Ishikawa (cell line): Measurements from ENCODE around the gene TPCN1.

Experiments used
- EGR1 ChIP-seq: IDR thresholded peaks from 2 replicates; pipeline ENCODE4 v1.6.1; 2012
- MAX ChIP-seq: IDR thresholded peaks from 2 replicates; pipeline ENCODE4 v1.6.1; 2012
- NFIC ChIP-seq: IDR thresholded peaks from 2 replicates; pipeline ENCODE4 v1.6.1; 2012

GRCh38 chr12:113322343-113322742 lies 101.1 kb downstream of the TPCN1 start:
- TF ChIP-seq EGR1: no peak
- TF ChIP-seq MAX: no peak
- TF ChIP-seq NFIC: no peak
